ENCODE results near the gene DGKH.
A peak's percentile ranks its signal among the peaks of the same experiment; 100 is the strongest.
"Not testable (repeated sequence)": the region's sequence is repeated elsewhere in the genome, so short reads cannot be mapped to it uniquely, and the experiment has no call there.

The DGKH gene

DNA sequence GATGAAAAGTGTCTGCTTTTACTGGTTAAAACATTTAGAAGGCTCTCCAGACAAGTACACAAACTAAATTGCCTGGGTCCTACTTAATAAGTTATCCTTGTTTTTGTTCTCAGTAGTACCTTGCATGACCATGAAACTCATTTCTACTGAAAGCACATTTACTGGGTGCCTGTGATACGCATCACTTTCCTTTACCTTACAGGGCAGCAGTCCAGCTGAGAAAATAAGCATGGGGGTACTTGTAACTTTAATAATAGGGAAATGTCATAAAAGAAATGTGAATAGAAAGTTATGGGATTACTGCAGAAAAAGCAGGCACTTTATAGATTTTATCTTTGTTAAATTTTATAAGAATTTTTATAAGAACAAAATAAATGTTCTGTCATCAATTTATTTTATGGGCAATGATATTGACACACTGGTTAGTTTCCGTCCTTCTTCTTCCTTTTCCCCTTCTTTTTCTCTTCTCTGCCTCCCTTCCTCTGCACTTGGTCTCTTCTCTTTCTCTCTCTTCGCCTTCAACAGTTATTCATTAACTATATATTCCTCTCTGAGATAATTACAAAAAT is 116.2 kb downstream of the DGKH start:
- DNase-seq (ENCODE audit: low spot score), result no peak

DNA sequence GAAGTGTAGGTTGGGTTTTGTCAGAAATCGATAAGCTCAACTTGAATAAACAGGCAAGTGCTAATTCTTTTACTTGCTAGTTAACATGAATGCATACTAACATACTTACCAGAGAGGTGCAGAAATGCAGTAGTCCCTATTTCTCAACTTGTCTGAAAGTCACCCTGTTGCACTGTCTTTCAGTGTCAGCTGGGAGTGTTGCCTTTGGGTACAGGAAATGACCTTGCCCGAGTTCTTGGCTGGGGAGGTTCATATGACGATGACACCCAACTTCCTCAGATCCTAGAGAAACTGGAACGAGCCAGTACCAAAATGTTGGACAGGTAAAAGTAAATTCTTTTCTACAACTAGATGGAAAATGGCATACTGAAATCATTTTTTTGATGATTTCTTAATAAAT is 120.0 kb downstream of the DGKH start:
- no peak for DNase-seq (ENCODE audit: low spot score)

DNA sequence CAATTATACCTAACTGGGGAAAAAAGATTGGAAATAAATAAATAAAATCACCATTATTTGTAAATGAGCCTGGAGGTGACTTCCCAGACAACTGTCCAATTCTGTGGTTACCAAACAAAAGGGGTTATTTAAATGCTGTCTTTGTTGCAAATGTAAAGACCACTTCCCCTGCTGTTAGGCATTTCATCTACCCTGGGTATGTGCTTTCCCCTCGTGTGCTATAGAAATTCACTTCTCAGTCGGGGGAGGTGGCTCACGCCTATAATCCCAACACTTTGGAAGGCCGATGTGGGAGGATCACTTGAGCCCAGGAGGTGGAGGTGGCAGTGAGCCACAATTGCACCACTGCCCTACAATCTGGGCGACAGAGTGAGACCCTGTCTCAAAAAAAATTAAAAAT is 121.6 kb downstream of the DGKH start:
- no peak for DNase-seq (ENCODE audit: low spot score)

GRCh38 chr13:42173789-42174343 is 125.4 kb downstream of the DGKH start:
- no peak for DNase-seq (ENCODE audit: low spot score)

DNA sequence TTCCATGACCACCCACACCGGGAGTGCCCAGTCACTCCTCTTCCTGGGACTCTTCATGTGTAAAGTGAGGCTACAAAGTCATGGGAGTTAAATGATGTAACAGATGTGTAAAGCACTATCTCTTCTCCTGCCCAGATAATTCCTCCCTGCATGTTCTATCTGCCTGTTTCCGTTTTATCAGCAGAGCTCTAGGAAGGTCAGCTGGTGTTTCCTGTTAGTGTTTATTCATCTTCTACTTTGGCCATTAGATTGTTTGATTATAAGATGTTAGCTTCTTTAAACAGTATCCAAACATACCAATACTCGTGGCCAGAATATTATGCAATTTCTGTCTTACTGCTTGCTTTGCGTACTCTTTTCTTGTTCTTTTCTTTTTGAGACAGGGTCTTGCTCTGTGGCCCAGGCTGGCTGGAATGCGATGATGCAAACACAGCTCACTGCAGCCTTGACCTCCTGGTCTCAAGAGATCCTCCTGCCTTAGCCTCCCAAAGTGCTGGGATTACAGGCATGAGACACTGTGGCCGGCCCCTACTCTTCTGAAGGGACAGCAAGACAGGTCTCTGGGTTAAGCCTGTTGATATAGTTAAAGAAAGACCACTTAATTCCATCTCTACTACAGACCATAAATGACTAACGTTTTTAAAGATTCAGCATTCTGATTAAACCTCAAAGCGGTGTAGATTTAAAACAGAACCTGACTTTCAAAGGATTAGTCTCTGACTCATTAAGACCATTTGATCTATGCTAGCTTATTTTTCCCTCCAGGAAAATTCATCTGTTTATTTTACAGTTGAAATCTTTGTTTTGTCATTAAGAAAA is 126.1 kb downstream of the DGKH start:
- no peak for DNase-seq (ENCODE audit: low spot score)

GRCh38 chr13:42176294-42176693 is 127.8 kb downstream of the DGKH start:
- no peak for DNase-seq (ENCODE audit: low spot score)

DNA sequence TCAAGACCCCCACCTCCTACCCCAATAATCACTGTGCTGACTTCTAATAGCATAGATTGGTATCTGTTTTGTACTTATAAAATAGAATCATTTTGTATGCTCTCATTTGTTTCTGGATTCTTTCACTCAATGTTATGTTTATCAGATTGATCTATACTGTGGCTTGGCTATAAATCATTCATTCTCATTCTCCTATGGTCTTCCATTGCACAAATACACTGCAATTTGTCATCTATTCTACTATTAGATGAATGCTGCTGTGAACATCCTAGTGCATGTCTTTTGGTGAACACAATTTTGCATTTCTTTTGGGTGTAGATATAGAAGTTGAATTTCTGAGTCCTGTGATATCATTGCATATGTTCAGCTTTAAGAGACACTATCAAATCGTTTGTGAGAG is 128.7 kb downstream of the DGKH start:
- no peak for DNase-seq (ENCODE audit: low spot score)

DNA sequence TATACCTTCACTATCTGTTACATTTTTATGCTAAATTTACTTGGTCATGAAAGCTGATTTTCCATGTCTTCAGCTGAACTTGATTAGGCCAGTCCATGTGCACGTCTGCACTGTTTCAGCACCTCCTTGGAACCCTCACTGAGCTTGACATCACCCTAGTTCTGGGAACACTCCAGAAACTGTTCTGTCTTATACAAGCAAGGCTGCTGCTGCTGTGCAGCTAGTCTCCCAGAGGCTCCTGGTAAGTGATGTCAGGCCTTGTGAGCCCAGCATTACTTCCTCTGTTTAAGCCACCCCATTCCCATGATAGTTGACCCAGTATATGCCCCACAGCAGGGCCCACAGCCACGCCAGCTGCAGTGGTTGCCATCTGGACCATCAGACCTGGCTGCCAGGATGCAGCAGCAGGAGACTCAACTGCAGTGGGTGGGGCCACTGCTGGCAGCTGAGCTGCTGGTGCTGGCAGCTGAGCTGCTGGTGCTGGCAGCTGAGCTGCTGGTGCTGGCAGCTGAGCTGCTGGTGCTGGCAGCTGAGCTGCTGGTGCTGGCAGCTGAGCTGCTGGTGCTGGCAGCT is 133.0 kb downstream of the DGKH start:
- DNase-seq (ENCODE audit: low spot score), result no peak

DNA sequence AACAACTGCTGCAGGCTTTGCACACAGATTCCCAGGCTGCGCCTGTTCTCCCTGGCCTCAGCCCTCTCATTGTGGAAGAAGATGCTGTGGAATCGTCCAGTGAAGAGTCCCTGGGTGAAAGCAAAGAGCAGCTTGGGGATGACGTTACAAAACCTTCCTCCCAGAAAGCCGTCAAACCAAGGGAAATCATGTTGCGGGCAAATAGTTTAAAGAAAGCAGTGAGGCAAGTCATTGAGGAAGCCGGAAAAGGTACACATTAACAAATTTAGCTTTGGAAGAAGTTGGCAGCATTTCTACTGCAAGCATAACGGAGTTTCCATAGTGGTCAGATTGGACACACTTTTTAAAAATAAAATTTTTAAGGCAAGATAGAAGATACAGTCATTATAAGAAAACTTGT is 140.6 kb downstream of the DGKH start:
- peak; percentile 75 for DNase-seq (ENCODE audit: low spot score)

DNA sequence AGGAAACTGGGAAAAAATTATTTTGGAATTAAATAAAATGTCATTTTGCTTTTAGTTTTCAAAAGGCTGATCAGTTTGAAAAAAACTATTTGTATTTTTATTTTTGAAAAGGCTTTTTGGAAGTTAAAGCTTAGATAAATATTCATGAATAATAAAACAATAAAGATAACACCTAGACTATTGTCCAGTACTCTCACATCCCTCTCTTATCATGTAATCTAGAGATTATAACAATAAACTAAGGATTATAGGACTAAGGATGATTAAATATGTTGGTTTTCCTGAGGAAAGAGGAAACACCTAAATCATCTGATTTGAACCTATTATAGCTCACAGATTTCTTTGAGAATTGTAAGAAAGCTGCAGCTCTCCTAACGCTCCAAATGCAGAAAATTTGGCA is 142.1 kb downstream of the DGKH start:
- no peak for DNase-seq (ENCODE audit: low spot score)

DNA sequence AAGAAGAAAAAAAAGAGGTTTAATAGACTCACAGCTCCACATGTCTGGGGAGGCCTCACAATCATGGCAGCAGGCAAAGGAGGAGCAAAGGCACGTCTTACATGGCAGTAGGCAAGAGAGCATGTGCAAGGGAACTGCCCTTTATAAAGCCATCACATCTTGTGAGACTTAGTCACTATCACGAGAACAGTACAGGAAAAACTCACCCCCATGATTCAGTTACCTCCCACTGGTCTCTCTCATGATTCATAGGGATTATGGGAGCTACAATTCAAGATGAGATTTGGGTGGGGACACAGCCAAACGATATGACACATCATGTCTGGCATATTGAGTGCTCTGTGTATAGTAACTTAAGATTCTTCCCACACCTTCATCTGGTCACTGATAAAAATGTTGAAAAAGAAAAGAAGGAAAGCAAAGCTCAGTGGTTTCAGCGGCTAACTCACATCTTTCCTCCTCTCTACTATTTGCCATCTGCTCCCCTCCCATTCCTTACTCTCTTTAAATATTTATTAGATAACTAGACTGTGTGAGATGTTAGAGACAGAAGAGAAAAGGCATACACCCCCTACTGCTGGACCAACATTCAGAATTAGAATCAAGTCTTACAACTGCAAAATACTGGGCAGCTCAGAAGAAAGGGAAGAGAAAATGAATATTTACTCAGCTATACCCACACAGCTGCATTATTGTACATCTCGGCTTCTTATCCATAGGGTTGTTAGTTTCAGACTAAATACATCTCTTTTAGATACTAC is 163.4 kb downstream of the DGKH start:
- peak; percentile 56 for DNase-seq (ENCODE audit: low spot score)

DNA sequence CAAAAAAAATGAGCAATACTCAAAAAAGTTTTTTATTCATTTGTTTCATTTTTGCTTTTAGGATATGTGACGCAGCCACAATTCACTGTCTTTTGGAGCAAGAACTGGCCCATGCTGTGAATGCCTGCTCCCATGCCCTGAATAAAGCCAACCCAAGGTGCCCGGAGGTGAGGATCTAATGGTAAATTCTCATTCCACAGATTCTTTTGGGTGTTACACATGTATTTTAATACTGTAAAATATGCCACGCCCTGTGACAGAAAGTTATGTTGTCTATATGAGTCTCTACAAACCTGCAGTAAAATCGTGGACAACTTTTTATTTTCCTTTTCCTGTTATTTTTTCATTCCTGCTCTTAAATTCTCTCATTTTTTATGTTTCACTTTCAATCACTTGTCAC is 166.0 kb downstream of the DGKH start:
- DNase-seq (ENCODE audit: low spot score), result no peak

- DNase-seq (ENCODE audit: low spot score), result peak; percentile 41
Observed at GRCh38 chr13:42215578-42216421, 167.4 kb downstream of the DGKH start.

- no peak for DNase-seq (ENCODE audit: low spot score)
Observed at GRCh38 chr13:42216422-42216735, 167.9 kb downstream of the DGKH start.

- no peak for DNase-seq (ENCODE audit: low spot score)
Observed at GRCh38 chr13:42218576-42218975, 170.1 kb downstream of the DGKH start.

DNA sequence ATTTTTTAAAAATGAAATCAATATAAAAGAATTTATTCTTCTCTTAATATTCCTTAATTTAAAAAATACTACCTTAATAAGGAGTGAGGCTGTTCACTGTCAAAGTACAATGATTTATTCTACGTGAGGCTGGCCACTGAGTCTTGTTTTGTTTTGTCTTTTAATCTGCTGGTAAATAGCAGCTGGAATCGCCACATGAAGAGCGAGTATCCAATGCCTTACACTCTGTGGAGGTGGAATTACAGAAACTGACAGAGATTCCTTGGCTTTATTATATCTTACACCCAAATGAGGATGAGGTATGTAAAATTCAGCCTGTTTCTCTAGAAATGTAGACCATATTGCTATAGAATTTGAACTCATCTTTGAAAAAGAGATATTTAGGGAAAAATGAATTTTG is 170.6 kb downstream of the DGKH start:
- DNase-seq (ENCODE audit: low spot score), result no peak

- DNase-seq (ENCODE audit: low spot score), result no peak
Observed at GRCh38 chr13:42219876-42220275, 171.4 kb downstream of the DGKH start.

- no peak for DNase-seq (ENCODE audit: low spot score)
Observed at GRCh38 chr13:42221121-42221765, 172.8 kb downstream of the DGKH start.

DNA sequence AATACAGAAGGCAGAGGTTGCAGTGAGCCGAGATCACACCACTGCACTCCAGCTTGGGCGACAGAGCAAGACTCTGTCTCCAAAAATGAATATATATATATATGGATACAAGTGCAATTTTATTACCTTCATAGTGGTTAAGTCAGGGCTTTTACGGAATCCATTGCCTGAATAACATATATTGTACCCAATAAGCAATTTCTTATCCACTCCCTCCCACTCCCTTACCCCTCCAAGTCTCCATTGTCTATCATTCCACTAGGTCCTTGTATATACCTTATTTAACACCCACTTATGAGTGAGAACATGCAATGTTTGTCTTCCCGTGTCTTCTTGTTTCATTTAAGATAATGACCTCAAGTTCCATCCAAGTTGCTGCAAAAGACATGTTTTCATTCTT is 175.2 kb downstream of the DGKH start:
- DNase-seq (ENCODE audit: low spot score), result no peak

- DNase-seq (ENCODE audit: low spot score), result no peak
Observed at GRCh38 chr13:42225051-42225450, 176.6 kb downstream of the DGKH start.

DNA sequence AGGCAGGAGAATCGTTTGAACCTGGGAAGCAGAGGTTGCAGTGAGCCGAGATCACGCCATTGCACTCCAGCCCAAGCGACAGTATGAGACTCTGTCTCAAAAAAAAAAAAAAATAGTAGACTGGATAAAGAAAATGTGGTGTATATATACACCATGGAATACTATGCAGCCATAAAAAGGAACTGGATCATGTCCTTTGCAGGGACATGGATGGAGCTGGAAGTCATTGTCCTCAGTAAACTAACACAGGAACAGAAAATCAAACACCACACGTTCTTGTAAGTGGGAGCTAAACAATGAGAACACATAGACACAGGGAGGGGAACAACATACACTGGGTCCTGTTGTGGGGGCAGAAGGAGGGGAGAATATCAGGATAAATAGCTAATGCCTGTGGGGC is 178.3 kb downstream of the DGKH start:
- DNase-seq (ENCODE audit: low spot score), result not testable (repeated sequence)
